AG08395 (cell line): ENCODE results near the gene SSU72.
A peak's percentile ranks its signal among the peaks of the same experiment; 100 is the strongest.
"Not testable (repeated sequence)": the region's sequence is repeated elsewhere in the genome, so short reads cannot be mapped to it uniquely, and the experiment has no call there.

ENCODE experiments used
- DNase-seq: peaks from one replicate; pipeline ENCODE4 v3.0.0; 2012; ENCODE audit warnings: mixed read lengths, low spot score

SSU72 gene

DNA sequence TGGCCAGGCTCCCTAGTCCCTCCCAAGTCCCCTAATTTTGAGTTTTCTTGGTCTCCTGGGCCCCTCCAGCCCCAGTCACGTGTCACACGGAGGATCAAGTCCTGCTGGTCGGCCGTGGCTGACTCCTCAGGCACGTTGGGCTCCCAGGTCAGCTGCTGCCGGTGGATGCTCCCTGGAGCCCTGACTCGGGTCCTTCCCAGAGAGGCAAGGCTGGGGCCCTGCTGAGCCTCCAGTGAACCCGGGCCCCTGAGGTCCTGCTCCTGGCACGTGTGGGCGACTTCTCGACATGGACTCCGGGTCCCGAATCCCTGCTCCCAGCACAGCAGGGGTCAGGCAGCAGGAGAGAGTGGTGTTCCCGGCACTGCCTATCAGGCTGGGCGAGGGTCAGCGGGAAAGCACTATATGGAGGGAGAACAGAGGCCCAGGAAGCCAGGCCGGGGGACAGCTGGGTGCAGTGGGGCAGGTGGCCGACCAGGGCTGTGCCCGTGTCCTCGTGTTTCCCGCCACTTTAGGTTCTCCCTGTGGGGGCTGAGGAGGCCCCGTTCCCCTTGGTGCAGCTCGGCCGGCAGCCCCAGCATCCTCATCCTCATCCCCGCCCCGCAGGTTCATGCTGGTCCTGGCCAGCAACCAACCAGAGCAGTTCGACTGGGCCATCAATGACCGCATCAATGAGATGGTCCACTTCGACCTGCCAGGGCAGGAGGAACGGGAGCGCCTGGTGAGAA, 47.4 kb downstream of the SSU72 start:
- peak; percentile 1 for DNase-seq

DNA sequence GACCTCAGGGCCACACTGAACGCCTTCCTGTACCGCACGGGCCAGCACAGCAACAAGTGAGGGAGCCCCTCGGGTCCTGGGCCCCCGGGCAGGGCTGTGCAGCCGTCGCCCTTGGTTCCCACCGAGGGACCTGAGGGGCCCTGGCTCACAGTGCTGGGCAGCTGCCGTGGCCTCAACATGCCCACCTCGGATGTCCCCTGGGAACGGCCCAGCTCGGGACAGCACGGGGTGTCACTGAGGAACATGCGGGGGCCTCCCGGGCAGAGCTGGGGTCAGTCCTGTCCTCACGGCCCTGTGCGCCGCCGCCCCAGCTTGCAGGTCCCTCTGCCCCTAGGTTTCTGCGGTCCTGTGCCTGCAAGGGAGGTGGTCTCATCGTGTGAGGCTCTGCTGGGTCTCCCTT, 48.2 kb downstream of the SSU72 start:
- DNase-seq: not testable (repeated sequence)

DNA sequence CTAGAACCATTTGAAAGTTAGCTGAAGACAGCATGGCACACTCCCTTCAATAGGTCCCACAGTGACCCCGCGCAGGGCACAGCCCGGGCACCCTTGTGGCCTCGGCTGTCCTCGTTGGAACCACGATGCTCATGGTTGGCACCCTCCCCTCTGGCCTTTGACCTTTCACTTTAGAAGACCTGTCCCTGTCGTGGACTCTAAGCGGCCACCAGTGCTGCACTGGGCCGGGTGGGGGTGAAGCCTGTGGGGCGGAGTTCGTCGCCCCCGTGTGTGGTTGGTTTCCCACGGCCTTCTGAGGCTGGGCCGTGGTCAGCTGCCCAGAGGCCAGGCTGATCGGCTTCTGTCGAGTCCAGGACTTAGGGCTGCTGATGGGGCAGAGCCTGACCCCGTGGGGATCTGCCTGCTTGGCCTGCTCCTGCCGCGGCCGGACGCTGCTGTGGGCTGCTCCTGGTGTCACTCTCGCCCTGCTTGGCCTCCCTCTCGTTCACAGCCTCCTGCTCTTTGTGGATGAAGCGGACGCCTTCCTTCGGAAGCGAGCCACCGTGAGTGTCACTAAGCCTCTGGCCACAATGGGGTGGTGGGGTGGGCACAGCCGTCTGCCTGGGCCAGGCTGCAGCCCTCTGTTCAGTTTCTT, 49.8 kb downstream of the SSU72 start:
- not testable (repeated sequence) for DNase-seq

DNA sequence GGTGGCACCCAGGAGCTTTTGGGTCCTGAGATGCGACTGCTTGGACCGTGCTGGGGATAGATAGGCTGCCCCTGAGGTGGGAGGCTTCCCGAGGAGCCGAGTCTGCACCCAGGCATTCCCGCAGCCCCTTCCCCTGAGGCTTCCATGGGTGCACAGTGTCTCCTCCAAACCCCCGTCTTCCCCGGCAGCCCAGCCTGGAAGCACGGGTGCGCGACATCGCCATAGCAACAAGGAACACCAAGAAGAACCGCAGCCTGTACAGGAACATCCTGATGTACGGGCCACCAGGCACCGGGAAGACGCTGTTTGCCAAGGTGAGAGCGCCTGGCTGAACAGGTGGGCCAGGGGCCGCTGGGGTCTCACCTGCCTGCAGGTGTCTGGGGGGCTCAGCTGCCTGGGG, 51.0 kb downstream of the SSU72 start:
- DNase-seq: not testable (repeated sequence)

DNA sequence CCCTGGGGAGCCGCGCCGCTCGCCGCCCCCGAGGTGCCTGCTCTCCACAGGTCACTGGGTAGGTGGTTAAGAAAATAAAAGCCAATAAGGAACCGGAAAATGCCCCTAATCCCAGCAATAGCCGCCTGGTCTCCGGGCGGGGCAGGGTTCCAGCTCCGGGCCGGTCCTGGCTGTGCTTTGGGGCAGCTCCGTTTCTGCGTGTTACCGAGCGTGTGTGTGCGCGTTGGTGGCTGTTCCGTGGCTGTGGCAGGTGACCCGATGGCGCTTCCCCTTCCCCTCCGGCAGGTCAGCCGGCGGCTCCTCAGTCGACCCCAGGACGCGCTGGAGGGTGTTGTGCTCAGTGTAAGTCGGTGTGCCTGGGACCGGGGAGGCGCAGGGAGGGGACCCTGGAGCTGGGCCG, 51.4 kb downstream of the SSU72 start:
- DNase-seq: not testable (repeated sequence)

DNA sequence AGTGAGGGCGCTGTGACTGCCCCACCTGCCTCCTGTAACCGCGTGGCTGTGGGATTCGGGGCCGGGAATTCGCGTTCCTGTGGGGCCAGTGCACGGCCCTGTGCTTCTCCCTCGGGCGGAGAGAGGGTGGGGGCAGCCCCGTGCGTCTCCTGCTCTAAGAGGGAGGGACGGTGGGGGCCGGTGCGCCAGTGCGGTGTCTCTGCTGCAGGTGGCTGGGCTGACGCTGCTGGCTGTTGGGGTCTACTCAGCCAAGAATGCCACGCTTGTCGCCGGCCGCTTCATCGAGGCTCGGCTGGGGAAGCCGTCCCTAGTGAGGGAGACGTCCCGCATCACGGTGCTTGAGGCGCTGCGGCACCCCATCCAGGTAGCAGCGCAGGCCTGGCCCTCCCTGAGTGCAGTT, 52.1 kb downstream of the SSU72 start:
- not testable (repeated sequence) for DNase-seq

DNA sequence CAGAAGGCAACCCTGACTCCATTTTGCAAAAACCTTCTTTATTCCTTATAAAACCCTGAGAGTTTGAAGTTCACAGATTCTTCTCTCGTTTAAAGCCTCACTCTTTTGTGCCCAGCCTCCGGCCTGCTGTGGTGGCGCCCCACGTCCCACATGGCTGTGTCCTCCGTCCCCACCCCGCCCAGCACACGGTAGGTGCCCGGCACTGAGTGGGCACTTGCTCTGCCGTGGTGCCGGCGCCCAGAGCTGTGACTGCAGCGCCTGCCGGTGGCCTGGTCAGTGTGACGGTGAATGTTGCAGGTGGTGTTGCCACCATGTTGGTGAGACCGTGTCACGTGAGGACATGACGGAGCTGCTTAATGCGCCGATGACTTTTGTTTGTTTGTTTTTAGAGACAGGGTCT, 53.3 kb downstream of the SSU72 start:
- no peak for DNase-seq

DNA sequence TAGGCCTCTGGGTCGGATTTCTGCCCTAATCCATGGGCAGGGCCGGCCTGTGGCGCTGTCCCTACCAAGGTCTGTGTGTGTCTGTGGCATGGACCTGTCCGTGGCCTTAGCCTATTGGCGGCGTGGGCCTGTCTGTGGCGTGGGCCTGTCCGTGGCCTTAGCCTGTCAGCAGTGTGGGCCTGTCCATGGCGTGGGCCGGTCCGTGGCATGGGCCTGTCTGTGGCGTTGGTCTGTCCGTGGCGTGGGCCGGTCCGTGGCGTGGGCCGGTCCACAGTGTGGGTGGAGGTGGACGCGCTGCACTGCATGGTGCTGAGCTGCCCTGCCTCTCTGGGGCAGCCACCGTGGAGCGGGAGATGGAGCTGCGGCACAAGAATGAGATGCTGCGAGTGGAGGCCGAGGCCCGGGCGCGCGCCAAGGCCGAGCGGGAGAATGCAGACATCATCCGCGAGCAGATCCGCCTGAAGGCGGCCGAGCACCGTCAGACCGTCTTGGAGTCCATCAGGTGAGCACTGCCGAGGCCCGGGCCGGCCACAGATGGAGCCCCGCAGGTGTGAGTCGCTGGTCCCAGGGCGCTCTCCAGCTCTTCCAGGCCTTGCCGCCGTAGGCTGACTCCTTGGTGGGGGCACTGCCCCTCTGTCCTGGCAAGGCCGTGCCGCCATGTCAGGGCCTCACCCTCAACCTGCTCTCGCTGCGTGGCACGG, 54.7 kb downstream of the SSU72 start:
- not testable (repeated sequence) for DNase-seq

DNA sequence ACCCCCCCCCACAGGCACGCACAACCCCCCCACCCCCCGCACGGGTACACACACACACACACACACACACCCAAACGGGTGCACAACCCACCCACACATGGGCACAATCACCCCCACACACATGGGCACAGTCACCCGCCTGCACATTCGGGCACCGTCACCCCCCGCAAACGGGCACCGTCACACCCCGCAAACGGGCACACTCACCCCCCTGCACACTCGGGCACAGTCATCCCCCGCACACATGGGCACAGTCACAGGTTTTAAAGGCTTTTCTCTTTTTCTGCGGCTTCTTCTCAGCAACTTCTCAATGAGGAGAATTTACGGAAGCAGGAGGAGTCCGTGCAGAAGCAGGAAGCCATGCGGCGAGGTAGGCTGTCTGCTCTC, 56.0 kb downstream of the SSU72 start:
- DNase-seq: not testable (repeated sequence)

DNA sequence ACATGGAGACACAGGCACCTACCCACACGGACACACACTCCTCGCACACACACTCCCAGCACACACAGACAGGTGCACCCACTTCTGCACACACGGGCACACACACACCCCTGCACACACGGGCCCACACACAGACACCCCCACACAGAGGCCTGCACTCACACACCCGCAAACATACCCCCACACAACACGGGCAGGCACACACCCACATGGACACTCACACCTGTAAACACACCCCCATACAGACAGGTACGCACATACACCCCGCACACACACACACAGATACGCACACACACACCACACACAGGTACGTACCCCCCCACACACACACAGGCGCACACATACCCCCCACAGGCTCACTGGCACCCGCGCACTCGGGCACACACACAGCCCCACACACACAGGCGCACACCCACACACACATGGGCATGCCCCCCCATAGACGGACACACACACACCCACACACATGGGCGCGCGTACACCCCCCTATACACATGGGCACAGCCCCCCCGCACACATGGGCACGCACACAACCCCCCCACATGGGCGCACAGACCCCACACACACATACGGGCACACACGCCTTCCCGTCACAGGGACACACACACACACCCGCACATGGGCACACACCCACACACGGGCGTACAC, 56.6 kb downstream of the SSU72 start:
- DNase-seq: no peak

DNA sequence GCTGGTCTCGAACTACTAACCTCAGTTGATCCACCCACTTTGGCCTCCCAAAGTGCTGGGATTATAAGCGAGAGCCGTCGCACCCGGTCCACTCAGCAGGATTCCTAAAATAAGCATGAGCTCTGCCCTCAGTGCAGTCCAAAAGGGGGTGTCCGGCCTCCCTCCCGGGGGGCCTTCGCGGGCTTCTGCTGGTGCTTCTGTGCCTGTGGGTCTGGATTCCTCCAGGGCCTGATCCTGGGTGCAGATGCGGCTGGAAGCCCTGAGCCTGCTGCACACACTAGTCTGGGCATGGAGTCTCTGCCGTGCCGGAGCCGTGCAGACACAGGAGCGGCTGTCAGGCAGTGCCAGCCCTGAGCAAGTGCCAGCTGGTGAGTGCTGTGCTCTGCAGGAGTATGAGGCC, 57.7 kb downstream of the SSU72 start:
- not testable (repeated sequence) for DNase-seq

DNA sequence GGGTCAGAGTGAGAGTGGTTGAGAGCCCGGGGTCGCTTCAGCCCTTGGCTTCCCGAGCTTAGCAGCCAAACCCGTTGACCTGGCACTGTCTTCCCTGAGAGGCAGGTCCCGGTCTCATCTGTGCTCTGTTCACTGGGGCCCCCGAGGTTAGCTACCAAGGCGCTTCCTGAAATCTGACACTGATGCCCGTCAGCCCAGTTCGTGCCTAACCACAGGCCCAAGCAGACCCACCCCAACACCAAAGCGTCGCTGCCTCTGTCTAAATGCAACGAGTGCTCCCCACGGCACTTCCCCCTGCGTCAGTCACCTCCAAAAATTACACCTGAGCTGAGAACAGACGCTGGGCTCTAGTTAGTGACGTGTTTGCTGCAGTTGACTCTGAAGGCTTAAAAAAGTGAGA, 60.3 kb downstream of the SSU72 start:
- DNase-seq: not testable (repeated sequence)

DNA sequence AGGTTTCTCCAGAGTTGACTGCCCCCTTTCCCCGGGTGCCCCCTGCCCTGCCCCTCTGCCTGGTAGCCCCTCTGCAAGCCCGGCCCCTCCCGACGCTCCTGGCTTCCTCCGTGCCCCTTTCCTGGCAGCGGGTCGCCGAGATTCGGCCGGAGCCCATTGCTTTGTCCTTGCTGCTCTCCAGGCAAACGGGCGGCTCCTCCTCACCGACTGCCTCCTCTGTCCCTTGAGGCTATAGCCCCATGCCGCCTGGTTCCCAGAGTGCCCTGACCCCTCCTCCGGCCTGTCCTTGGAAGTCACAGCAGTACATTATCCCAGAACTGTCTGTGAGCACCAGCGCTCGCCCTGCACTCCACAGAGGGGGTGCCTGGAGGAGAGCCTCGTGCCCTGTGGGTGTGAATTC, 61.0 kb downstream of the SSU72 start:
- not testable (repeated sequence) for DNase-seq

DNA sequence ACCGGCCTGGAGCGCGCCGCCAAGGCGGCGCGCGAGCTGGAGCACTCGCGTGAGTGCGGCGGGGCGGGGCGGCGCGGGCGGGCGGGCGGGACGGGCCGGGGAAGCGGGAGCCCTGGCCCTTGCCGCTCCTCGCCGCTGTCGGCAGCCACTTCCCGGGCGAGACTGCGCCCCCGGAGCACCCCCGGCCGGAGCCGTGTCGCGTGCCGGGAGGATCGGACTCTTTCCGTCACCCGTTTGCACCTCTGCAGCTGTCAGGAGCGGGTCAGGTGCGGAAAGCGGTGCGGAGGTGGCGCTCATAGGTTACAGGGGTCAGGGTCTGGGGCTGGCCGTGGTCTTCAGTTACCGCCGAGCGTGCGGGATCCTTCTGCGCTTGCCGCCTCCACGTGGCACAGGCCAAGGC, 62.2 kb downstream of the SSU72 start:
- DNase-seq: not testable (repeated sequence)

DNA sequence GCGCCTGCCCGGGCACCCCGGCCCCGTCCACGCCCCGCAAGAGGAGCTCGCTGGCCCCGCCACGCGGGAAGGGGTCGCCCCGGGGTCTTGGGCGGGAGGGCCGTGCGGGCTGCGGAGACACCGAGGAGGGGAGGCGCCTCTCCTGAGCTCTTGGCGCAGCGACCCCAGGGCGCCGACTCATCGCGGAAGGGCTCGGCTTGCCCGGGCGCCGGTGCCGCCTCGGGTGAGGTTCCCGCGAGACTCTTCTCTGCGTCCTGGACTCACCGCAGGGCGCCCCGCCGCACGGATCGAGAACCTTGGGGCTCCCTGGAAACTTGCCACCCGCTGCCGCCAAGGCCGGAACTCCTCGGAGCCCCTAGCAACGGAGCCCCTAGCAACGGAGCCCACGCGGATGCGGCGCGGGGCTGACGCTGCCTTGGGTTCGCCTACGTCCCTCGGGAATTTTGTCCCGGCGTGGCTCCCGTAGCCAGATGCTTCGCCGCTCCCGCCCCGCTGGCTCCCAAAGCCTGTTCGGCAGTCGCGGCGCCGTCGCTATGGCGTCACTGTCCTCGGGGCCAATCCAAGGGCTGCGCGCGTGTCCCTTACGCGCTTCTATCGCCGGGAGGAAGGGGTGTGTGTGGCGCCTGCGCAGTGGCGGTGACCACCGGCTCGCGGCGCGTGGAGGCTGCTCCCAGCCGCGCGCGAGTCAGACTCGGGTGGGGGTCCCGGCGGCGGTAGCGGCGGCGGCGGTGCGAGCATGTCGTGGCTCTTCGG, 63.0 kb downstream of the SSU72 start, which contains the start of gene ATAD3A:
Gene ATAD3A, plus strand, starts transcription at position 630 of the 753 bp plus-strand sequence. Its CDS starts 107 bp downstream, at position 737.
- peak; percentile 99 for DNase-seq

DNA sequence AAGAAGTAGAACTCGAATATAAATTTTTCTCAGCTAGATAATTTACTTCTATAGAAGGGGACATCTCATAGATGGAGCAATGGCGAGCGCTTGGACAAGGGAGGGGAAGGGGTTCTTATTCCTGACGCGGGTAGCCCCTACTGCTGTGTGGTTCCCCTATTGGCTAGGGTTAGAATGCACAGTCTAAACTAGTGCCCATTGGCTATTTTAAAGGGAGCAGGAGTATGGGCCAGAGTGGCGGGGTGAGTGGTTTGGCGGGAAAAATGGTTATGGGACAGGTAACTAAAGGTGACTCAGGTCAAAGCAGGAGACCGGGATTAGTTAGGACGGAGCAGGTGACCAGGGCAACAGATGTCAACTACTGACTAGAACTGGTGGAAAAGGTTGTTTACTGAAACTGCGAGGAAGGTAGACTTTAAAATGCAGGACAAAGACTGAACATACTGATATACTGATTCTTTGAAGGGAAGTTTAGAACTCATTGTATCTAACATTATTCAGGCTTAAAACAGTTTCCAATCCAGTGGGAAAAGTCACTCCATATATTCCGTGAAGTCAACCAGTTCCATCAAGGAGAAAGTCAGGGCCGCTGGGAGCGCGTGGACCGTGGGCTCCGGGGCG, 63.6 kb downstream of the SSU72 start:
- DNase-seq: no peak

DNA sequence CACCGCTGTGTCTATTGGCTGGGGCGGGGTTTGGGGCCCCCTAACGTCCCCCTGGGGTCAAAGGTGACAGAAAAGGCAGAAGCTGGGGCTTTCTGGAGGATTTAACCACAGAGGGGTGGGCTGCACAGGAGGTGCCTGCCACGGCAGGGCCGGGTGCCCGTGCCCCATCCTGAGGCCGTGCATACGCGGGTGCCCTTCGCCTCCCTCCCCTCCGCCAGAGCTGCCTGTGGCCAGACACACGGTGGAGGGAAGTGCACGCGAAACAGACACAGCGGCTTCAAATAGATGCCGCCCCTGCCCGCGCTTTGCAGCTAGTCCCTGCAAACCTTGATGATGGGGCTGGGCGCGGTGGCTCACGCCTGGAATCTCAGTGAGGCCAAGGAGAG, 65.2 kb downstream of the SSU72 start:
- DNase-seq: not testable (repeated sequence)

DNA sequence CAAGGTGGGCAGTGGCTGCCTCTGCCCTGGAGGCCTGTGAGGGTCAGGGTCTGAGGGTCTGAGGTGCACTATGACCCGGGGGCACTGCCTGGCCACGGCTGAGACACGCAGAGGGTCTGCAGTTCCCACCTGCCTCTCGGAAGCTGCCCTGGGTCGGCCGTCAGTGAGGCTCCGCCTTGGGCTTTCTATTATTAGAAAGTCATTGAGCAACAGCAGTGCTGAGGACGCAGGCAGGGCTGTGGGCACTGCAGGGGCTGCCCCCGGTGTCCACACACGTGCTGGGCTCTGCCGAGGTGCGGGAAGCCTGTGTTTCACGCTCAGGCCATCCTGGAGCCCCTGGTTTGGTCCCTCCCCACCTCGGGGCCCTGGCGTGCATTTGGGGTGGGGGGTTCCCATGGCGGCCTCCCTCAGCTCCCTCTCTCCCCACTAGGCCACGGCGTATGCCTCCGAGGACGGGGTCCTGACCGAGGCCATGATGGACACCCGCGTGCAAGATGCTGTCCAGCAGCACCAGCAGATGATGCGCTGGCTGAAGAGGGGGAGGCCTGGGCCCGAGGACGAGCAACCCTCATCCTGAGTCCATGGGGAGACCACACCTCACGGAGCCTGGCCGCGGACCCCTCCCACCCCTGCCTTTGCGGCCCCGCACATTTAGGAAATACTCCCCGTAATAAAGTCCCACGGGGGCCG, 65.7 kb downstream of the SSU72 start:
- not testable (repeated sequence) for DNase-seq

DNA sequence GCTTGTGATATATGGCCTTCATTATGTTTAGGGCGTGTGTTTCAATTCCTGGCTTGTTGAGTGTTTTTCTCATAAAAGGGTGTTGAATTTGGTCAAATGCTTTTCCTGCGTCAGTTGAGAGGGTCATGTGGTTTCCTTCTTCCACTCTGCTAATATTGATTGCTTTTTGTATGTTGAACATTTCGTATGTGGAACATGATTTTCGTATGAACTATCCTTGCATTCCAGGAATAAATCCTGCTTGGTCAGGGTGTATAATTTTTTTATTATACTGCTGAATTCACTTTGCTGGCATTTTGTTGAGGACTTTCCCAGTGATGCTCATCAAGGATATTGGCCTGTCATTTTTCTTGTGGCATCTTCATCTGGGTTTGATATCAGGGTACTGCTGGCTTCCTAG, 67.4 kb downstream of the SSU72 start:
- DNase-seq: no peak

DNA sequence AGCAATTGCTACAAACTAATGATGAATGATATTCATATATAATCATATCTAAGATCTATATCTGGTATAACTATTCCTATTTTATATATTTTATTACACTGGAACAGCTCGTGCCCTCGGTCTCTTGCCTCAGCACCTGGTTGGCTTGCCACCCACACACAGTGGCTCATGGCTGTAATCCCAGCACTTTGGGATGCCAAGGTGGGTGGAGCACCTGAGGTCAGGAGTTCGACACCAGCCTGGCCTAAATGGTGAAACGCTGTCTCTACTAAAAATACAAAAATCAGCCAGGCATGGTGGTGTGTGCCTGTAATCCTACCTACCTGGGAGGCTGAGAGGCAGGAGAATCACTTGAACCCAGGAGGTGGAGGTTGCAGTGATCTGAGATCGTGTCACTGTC, 68.9 kb downstream of the SSU72 start:
- DNase-seq: not testable (repeated sequence)

DNA sequence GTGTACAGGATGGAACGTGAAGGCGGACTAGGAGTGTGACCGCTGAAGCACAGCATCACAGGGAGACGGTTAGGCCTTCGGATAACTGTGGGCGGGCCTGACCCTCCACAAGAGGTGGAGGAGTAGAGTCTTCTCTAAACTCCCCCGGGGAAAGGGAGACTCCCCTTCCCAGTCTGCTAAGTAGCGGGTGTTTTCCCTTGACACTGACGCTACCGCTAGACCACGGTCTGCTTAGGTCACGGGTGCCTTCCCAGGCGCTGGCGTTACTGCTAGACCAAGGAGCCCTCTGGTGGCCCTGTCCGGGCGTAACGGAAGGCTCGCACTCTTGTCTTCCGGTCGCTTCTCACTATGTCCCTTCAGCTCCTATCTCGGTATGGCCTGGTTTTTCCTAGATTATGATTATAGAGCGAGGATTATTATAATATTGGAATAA, 69.3 kb downstream of the SSU72 start:
- DNase-seq: not testable (repeated sequence)
